A204.1 (cell line): ENCODE results near the gene MYOT.
"Not testable (repeated sequence)": the region's sequence is repeated elsewhere in the genome, so short reads cannot be mapped to it uniquely, and the experiment has no call there.

Experiments
- FAIRE-seq: peaks from 2 replicates; lab custom pipeline; 2012; peaks lifted over from hg19 to GRCh38; lab: Jason Lieb, UNC

The MYOT gene

DNA sequence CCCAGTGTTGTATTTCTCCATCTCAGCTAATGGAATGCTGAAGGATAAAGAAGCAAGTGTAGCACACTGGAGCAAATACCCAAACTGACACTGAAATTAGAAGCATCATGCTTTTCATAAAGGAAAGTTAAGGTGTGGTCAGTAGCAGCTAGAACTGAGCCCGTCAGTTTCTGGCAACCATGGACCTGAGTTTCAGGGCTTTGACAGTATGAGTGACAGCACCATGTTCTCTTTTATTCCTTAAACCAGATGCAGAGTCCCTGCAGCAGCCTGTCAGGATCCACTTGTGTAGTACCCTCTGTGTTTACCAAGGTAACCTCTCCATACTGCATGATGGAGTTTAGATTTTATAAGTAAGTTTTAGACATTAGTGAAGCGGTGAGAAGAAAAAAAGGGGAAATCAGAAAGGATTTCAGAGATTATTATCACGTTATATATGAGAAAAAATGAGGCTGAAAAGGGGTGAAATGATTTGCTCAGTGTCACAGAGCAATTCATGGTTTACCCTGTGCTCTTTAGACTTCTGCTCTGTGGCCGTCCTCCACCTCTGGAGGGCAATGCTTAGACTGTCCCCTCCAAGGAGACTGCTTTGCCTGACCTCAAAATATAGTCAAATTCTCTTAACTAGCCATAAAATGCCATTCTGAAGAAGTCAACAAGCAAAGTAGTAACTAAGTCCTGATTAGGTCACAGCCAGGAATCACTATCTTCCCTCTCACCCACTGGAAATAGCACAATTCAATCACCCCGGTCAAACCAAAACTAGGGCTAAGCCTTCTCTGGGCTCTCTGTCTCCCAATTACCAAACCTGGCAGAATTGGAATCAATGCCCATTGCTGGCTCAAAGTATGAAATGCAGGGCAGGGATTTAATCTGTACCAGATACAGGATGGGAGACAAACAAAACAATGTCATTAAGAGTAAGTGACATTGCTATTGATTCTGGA is 10.5 kb upstream of the MYOT start:
- FAIRE-seq: no peak

DNA sequence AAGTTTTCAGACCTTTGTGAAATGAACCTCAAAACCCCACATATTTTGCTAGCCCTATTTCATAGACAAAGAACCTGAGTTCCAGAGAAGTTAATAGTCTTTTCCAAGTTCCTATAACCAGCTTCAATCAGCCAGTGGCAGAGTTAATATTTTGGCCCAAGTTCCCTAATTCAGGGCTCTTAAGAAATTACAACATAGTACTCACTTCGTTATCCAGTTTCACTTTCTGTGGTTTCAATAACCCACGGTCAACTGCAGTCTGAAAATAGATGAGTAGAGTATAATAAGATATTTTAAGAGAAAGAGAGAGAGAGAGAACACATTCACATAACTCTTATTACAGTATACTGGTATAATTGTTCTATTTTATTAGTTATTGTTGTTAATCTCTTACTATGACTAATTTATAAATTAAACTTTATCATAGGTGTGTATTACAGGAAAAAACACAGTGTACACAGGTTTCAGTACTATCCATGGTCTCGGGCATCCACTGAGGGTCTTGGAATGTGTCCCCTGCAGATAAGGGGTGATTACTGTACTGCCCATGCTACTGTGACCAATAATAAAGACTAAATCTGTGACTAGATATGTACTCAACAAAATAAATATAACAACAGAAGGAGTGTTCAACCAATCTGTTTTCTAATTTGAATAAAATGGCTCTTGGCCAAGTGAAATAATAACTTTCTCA is 9.3 kb upstream of the MYOT start:
- no peak for FAIRE-seq

DNA sequence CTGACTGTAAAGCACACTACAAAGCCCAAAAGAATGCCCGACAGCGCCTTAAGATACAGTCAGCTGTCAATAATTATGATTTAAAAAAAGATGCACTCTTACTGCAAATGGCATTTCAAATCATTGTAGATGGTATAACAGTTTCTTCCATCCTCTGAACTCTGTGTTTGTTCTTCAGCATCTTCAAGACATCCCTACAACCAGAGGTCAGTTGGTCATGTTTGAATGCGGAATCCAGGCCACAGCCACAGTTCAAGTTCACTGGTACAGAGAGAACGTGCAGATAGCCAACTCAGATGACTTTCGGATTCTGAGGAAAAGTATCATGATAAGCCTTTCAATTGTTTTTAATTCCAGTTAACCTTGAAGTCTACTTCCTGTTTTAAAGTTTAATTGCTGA is 8.7 kb upstream of the MYOT start:
- no peak for FAIRE-seq

DNA sequence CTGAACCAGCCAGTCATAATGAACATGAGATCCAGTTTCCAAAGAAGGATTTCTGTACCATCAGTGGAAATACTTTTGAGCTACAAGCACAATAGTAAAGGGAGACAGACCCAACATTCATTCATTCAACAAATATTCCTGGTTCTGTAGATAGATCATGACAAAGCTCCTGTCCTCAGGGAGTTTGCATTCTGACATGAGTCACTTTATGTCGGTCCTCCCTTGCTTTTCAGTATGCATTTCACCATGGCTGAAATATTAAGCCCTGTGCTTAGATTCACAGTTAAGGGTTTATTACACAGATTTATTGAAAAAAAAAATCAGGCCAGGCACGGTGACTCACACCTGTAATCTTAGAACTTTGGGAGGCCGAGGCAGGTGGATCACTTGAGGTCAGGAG is 5.4 kb upstream of the MYOT start:
- no peak for FAIRE-seq

DNA sequence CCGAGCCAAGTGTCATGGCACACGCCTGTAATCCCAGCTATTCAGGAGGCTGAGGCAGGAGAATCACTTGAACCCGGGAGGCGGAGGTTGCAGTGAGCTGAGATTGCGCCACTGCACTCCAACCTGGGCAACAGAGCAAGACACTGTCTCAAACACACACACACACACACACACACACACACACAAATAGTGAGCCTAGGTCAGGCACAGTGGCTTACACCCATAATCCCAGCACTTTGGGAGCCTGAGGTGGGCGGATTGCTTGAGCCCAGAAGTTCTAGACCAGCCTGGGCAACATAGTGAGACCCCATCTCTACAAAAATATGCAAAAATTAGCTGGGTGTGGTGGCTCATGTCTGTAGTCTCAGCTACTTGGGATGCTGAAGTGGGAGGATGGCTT is 4.0 kb upstream of the MYOT start:
- FAIRE-seq: not testable (repeated sequence)

DNA sequence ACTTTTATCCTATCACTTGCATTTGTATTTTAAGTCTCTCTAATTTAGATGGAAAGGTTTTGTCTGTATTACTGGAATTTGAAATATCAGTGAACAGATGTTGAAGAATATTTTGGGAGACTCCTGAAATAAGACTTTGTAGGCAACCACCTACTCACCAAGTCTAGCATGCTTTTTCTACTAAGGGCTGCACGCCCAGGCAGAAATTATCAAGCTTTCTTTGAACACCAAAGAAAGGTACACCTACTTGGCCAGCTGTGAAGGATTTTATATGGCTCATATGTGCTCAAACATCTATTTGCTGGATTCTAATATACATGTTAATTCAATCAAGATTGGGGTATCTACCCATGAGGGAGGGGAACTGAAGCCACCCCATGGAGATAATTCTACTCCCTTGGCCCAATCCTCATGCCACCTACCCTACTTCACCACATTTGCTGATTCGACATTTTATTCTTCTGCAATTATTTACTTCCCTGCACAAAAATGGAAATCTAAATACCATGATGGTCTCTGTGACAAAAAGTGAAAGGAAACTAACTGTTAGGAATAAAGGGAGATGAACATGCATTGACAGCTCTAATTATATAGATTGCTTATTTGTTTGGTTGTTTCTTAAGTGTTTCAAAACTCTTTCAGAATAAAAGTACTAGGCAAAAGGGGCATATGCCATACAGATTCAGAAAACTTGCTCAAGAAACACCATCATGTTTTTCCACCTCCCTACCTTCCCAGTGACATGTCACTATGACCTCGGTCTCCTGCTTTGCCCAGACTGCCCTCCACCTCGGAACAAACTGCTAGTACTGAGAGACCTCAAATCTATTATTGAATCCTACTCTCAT is 895 bp upstream of the MYOT start:
- no peak for FAIRE-seq

DNA sequence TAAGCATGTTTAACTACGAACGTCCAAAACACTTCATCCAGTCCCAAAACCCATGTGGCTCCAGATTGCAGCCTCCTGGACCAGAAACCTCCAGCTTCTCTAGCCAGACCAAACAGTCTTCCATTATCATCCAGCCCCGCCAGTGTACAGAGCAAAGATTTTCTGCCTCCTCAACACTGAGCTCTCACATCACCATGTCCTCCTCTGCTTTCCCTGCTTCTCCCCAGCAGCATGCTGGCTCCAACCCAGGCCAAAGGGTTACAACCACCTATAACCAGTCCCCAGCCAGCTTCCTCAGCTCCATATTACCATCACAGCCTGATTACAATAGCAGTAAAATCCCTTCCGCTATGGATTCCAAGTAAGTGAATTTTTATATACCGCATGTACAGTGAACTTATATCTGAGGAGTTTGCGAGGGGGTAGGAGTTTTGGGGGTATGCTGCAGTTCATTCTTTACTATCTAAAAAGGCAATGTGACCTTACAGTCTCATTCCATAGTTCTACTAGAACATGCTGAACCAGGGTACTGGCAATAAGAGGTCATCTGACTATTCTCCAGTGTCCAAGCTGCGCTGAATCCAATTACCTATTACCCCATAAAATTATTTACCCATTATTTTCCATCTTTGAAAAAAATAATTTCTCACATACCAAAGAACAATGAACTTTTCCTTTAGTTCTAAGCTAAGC is 3.1 kb downstream of the MYOT start:
- FAIRE-seq: no peak

DNA sequence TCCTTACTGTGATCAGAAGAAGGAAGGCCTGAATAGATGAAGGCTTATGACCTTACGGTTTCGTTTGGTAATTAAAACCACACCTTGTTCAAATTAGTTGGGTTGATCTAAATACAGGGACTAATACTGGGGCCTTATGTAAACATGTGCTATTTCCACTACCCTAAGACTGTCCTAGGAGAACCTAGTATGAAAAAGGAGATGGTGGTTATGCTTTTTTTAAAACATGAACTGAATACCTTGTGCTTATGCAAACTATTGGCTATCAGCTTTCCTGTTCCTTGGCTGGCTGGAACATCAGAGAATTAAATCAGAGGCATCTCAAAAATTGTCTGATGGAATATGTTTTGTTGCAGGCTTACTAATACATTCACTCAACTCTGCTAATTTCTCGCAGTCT is 3.9 kb downstream of the MYOT start:
- no peak for FAIRE-seq

DNA sequence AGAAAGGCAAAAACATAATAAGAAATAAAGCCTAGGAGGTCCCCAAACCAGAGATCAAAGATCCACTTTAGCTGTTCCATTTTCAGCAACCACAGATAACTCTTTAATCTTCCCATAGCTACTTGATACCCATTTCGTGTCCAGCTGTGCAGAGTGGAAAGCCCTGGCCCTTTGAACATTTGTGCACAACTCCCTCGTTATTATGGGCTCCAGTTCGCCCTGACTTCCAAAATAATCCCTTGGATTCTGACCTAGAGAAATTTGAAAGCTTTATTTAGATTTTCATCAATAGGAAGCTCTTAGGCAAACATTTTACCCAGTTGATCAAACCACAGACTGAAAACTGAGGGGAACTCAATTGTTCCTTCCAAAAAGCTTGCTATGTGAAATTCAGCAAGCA is 4.8 kb downstream of the MYOT start:
- no peak for FAIRE-seq

DNA sequence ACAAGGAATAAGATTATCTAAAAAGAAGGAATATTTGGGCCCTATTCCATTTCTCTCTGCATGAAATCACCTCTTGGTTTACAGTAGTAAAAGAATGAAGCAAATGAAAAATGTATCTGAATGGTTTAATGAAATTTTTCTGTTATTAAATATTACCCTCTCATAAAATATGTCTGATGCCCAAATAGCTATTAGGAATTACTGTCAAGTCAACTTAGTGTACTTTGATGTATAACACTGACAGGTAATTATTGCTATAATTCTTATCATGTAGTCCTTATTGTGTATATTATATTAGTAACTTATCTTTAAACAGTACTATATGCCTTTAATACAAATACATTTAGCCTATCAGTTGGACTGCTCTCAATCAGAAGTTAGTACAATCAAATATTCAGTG is 8.4 kb downstream of the MYOT start:
- FAIRE-seq: no peak

DNA sequence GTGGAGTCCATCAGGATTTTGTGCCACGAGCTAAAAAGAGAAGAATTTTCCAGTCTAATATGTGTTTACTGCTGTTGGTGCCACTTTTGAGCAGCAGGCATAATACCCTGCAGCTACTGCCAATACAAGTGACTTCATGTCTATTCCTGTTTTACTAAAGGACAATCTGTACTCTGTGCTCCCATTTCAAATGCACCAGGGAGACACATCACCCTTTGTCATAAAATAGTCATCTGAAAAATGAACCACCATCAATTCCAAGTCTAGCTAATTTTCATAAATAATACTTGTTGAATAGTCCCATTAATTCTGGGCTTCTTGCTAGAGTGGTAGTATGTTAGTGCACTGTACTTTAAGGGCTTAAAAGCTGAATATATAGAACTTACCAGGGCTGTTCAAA is 12.7 kb downstream of the MYOT start:
- no peak for FAIRE-seq

DNA sequence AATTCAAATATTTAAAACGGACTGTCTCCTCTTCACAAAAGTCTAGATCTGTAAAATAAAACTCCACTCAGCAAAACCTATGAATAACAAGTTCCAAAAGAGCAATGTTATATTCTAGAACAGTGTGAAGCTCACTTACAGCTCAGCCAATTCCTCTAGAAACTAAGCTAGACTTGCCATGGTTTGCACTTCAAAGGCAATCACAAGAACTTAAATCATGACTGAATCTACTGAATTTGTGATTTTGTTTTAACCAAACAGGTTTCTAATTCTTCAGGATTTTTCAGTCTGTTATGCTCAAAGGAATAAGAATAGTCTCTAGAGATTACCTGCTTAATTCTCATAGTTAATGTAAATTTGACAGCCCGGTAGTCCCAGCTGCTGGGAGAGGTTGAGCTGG is 20.2 kb downstream of the MYOT start:
- FAIRE-seq: no peak

DNA sequence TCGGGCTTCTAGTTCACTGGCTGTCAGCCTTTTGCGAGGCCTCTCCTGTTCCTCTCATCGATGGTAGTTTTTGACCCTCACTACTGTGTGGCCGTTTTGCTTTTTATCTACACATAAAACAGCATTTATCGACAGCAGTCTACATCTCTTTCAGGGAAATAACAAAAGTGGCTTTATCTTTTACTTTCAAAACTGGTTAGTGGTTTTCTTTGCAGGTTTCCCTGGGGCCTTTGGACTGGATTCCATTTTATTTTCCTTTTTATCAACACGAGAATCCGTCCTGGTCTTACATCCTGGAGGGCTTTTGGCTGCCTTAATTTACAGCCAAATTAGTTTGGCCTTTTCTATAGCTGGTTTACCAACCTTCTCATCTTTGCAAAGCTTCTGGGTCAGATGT is 20.8 kb downstream of the MYOT start:
- FAIRE-seq: no peak

DNA sequence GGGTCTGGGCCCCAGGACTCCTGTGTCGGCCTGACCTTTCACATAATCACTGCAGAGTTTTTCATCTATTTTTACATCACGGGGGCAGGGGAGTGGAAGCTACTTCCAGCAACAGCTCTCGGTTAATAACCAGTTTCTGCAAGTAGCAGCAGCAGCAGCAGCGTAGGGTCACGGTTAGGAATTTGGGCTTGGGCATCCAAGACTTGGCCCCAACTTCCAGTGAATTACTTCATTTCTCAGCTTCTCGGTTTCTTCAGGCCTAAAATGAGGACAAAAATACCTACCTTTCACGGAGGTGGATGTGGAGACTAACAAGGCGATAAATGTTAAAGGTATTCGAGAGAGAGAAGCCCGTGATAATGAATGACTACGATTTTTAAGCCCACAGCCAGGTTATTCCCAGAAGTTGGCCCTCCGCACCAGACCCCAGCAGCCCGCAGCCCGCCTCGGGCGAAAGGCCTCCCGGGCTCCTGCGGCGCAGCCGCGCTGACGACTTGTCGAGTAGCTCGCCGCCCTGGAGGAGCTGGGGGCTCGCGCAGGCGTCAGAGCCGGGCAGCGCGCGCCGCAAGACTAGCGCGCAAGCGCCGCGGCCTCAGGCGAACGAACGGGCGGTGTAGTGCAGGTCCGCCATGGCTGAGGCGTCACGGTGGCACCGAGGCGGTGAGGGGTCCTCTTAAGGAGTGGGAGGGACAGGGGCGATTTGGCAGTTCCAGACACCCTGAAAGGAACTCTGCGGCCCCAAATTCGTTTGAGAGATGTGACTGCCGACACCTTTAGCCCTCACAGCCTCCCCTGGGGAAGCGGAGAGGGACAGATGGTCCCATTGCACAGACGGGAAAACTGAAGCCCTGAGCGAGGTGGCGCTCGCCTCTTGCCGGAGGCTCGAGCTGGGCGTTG is 21.5 kb downstream of the MYOT start, which contains the start of gene PKD2L2:
PKD2L2 (plus strand) TSS at position 595 of the 897 bp plus-strand sequence; CDS start at position 630, 35 bp downstream.
- no peak for FAIRE-seq

DNA sequence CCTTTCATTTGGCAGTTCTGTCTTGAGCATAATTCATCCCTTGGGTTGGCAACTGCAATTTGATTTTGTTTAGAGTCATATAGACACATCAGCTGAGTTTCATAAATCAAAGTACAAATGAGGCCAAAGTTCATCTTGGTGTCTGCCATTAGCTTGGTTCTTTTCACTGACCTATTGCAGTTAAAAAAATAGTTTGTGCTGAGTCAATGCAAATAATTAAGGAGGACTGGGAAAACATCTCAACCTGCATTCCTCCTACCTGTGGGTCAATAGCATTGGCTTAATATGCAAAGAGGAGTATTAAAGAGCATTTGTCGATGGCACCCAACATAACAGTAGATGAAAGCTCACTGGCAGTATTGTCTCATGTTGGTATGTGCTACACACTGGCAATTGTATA is 23.2 kb downstream of the MYOT start:
- FAIRE-seq: no peak

DNA sequence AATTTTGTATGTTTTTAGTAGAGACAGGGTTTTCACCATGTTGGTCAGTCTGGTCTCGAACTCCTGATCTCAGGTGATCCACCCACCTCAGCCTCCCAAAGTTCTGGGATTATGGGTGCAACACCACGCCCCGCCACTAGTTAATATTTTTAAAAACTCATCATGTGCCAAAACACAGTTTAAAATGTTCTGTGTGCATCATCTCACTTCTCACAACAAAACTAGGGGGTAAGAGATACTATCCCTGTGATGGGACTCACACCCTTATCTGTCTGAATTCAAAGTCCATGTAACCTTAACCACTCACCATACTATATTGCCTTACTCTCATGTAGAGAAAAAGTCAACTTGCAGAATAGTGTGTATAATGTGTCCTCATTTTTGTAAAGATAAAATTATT is 24.2 kb downstream of the MYOT start:
- no peak for FAIRE-seq

DNA sequence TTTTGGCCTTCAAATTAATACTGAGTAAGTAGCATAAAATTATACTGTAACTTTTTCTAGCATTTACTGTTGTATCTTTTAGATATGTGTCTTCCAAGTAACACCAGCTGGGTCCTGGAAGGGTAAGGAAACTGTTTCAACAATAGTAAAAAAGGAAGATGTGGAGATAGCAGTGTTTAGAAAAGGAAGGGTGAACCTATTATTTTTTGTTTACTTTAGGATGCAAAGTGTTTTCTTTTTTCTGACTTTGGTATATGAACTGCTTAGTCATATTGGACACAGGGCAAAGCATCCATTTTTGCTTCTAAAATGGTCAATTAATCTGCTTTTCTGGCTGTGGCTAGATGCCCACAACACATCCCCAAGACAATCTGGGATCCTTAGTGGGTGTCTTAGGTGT is 26.9 kb downstream of the MYOT start:
- no peak for FAIRE-seq

DNA sequence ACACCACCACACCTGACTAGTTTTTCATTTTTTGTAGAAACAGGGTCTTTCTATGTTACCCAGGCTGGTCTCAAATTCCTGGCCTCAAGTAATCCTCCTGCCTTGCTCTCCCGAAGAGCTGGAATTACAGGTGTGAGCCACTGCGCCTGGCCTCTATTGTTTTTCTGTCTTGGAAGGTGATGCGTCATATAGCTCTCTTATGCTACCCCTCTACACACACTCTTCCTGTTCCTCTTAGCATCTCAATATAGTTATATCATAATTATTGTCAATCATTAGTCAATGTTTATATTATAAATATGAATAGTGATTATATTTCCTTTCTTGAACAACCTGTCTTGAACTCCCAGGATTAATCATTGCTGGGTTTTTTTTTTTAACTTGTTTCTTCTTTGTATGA is 28.9 kb downstream of the MYOT start:
- FAIRE-seq: no peak

DNA sequence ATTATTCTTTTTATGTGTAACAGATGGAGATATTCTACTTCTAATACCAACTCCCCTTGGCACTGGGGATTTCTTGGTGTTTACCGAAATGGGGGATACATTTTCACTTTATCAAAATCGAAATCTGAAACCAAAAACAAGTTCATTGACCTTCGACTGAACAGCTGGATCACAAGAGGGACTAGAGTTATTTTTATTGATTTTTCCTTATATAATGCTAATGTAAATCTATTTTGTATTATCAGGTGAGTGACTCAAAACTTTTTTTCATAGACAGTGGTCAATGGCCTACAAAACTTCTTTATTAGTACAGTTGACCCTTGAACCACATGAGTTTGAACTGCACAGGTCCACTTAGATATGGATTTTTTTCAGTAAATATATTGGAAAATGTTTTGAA is 31.8 kb downstream of the MYOT start:
- FAIRE-seq: no peak

DNA sequence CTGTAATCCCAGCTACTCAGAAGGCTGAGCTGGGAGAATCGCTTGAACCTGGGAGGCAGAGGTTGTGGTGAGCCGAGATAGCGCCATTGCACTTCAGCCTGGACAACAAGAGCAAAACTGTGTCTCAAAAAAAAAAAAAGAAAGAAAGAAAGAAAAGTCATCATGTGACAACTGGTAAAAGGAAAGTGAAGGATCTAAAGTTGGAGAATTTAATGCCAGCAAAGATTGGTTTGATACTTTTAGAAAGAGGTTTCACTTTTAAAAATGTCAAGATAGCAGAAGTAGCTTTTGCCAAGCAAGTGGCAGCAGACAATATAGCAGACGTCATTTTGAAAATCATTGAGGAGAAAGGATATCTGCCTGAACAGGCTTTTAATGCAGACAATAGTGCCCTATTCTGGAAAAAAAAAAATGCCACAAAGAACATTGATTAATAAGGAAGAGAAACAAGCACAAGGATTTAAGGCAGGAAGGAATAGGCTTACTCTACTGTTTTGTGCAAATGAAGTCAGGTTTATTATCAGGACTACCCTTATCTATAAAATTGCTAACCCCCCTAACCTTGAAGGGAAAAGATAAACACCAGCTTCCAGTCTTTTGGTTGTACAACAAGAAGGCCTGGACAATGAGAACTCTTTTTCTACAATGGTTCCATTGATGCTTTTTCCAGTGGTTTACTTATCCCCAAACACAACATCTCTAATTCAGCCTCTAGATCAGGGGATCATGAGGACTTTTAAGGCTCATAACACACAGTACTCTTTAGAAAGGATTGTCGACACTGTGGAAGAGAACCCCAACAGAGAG is 33.6 kb downstream of the MYOT start:
- no peak for FAIRE-seq
